Measurements from ENCODE around the gene FNBP1. TPM values are rescaled to one million over a fixed set of nuclear protein-coding genes. Genes with fewer than 3 reads are reported as not detected.

FNBP1 gene
- total and polyA plus RNA-seq, 2 experiments from 2014 or later: 26.6 to 28.8 TPM

DNA sequence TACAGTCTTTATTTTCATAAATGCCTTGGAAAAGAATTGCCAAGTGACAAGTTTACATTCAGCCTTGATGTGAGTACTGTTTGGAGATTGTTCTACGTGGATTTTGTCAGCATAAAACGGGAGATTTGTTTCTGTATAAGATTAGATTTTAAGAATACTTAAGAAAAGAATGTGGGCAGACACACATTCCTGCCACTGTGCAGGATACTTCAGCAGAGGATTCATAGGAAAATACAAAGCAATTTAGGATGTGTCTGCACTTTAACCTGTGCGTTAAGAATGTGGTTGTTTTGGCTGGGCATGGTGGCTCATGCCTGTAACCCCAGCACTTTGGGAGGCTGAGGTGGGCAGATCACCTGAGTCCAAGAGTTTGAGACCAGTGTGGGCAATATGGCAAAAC lies 47.9 kb upstream of the FNBP1 start (continued):
- TF ChIP-seq, protein P1, sequence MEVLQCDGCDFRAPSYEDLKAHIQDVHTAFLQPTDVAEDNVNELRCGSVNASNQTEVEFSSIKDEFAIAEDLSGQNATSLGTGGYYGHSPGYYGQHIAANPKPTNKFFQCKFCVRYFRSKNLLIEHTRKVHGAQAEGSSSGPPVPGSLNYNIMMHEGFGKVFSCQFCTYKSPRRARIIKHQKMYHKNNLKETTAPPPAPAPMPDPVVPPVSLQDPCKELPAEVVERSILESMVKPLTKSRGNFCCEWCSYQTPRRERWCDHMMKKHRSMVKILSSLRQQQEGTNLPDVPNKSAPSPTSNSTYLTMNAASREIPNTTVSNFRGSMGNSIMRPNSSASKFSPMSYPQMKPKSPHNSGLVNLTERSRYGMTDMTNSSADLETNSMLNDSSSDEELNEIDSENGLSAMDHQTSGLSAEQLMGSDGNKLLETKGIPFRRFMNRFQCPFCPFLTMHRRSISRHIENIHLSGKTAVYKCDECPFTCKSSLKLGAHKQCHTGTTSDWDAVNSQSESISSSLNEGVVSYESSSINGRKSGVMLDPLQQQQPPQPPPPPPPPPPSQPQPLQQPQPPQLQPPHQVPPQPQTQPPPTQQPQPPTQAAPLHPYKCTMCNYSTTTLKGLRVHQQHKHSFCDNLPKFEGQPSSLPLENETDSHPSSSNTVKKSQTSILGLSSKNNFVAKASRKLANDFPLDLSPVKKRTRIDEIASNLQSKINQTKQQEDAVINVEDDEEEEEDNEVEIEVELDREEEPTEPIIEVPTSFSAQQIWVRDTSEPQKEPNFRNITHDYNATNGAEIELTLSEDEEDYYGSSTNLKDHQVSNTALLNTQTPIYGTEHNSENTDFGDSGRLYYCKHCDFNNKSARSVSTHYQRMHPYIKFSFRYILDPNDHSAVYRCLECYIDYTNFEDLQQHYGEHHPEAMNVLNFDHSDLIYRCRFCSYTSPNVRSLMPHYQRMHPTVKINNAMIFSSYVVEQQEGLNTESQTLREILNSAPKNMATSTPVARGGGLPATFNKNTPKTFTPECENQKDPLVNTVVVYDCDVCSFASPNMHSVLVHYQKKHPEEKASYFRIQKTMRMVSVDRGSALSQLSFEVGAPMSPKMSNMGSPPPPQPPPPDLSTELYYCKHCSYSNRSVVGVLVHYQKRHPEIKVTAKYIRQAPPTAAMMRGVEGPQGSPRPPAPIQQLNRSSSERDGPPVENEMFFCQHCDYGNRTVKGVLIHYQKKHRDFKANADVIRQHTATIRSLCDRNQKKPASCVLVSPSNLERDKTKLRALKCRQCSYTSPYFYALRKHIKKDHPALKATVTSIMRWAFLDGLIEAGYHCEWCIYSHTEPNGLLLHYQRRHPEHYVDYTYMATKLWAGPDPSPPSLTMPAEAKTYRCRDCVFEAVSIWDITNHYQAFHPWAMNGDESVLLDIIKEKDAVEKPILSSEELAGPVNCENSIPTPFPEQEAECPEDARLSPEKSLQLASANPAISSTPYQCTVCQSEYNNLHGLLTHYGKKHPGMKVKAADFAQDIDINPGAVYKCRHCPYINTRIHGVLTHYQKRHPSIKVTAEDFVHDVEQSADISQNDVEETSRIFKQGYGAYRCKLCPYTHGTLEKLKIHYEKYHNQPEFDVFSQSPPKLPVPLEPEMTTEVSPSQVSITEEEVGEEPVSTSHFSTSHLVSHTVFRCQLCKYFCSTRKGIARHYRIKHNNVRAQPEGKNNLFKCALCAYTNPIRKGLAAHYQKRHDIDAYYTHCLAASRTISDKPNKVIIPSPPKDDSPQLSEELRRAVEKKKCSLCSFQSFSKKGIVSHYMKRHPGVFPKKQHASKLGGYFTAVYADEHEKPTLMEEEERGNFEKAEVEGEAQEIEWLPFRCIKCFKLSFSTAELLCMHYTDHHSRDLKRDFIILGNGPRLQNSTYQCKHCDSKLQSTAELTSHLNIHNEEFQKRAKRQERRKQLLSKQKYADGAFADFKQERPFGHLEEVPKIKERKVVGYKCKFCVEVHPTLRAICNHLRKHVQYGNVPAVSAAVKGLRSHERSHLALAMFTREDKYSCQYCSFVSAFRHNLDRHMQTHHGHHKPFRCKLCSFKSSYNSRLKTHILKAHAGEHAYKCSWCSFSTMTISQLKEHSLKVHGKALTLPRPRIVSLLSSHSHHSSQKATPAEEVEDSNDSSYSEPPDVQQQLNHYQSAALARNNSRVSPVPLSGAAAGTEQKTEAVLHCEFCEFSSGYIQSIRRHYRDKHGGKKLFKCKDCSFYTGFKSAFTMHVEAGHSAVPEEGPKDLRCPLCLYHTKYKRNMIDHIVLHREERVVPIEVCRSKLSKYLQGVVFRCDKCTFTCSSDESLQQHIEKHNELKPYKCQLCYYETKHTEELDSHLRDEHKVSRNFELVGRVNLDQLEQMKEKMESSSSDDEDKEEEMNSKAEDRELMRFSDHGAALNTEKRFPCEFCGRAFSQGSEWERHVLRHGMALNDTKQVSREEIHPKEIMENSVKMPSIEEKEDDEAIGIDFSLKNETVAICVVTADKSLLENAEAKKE (CRISPR knock-in tag; IDR thresholded peaks at IDR 0.05): no peak
- TF ChIP-seq STAT1 (IDR thresholded peaks at IDR 0.05; ENCODE audit: unreplicated experiment) (no peak), ZNF331 (CRISPR knock-in tag; IDR thresholded peaks at IDR 0.05; ENCODE audit: low read depth) (no peak), CREB1 (CRISPR knock-in tag; IDR thresholded peaks at IDR 0.05; ENCODE audit: low read depth) (no peak), ZNF114 (CRISPR knock-in tag; IDR thresholded peaks at IDR 0.05) (no peak), POLR2AphosphoS5 (IDR thresholded peaks at IDR 0.05; ENCODE audit: low read depth) (no peak)

DNA sequence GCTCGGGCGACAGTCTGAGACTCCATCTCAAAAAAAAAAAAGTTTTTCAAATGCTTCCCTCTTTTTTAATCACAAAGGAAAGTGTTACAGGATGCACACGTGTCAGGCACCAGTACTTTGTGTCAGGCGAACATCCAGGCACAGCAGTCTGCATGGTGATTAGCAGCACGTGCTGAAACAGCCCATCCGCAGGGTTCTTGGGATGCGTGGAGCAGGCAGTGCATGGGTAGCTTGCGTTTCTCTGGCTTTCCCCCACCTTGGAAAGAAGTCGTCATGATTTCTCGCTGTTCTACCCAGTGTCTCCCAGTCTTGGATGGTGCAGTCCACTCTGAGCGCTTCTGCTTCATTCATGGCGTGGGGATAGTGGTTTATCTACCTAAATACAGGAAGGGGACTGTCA lies 46.2 kb upstream of the FNBP1 start:
- Histone ChIP-seq H3K4me3 (no peak overlapping the region), H3K27me3 (ENCODE audit: insufficient read depth) (no peaks in the 10 kb centered on the region), H2AFZ (no peak overlapping the region), H3K79me2 (replicated peaks; ENCODE audit: insufficient read depth) (no peaks in the 10 kb centered on the region), H3K9me2 (ENCODE audit: insufficient read depth) (no peaks in the 10 kb centered on the region), H3F3A (replicated peaks; ENCODE audit: low read depth) (no peaks in the 10 kb centered on the region), H3K36me3 (ENCODE audit: insufficient read depth) (peaks cover 16% of the 10 kb centered on the region; the same call in 1 of the 2 replicates), H3K27ac (ENCODE audit: low read depth) (no peak overlapping the region), H3K4me1 (ENCODE audit: insufficient read depth) (no peaks in the 10 kb centered on the region), H3K4me2 (no peak overlapping the region), H4K20me1 (replicated peaks; ENCODE audit: insufficient read depth) (peaks cover 6% of the 10 kb centered on the region; the same call in 1 of the 2 replicates)
- no peaks in the 10 kb centered on the region for H3K27me3 Mint-ChIP-seq (ENCODE audit: insufficient read depth, low read depth, poor library complexity)
- DNase-seq (ENCODE audit: low spot score) (no peak), ATAC-seq (no peak)
- H3K36me3 Mint-ChIP-seq (ENCODE audit: low read depth): peaks cover 32% of the 10 kb centered on the region
- no peaks in the 10 kb centered on the region for H3K9me3 Mint-ChIP-seq
- H3K27ac Mint-ChIP-seq: no peak overlapping the region
- no peak overlapping the region for H3K4me3 Mint-ChIP-seq
- H3K4me1 Mint-ChIP-seq: no peaks in the 10 kb centered on the region
- no peak for TF ChIP-seq EZH2phosphoT487 (IDR thresholded peaks at IDR 0.05; ENCODE audit: unreplicated experiment)
- no peak for TF ChIP-seq ETS1 (IDR thresholded peaks at IDR 0.05)
- no peak for TF ChIP-seq ZNF114 (CRISPR knock-in tag; IDR thresholded peaks at IDR 0.05)
- TF ChIP-seq, protein P2, sequence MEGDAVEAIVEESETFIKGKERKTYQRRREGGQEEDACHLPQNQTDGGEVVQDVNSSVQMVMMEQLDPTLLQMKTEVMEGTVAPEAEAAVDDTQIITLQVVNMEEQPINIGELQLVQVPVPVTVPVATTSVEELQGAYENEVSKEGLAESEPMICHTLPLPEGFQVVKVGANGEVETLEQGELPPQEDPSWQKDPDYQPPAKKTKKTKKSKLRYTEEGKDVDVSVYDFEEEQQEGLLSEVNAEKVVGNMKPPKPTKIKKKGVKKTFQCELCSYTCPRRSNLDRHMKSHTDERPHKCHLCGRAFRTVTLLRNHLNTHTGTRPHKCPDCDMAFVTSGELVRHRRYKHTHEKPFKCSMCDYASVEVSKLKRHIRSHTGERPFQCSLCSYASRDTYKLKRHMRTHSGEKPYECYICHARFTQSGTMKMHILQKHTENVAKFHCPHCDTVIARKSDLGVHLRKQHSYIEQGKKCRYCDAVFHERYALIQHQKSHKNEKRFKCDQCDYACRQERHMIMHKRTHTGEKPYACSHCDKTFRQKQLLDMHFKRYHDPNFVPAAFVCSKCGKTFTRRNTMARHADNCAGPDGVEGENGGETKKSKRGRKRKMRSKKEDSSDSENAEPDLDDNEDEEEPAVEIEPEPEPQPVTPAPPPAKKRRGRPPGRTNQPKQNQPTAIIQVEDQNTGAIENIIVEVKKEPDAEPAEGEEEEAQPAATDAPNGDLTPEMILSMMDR (conservative IDR thresholded peaks at IDR 0.05; ENCODE audit: low read depth in 2 of 2): no peak
- TF ChIP-seq, protein P3, sequence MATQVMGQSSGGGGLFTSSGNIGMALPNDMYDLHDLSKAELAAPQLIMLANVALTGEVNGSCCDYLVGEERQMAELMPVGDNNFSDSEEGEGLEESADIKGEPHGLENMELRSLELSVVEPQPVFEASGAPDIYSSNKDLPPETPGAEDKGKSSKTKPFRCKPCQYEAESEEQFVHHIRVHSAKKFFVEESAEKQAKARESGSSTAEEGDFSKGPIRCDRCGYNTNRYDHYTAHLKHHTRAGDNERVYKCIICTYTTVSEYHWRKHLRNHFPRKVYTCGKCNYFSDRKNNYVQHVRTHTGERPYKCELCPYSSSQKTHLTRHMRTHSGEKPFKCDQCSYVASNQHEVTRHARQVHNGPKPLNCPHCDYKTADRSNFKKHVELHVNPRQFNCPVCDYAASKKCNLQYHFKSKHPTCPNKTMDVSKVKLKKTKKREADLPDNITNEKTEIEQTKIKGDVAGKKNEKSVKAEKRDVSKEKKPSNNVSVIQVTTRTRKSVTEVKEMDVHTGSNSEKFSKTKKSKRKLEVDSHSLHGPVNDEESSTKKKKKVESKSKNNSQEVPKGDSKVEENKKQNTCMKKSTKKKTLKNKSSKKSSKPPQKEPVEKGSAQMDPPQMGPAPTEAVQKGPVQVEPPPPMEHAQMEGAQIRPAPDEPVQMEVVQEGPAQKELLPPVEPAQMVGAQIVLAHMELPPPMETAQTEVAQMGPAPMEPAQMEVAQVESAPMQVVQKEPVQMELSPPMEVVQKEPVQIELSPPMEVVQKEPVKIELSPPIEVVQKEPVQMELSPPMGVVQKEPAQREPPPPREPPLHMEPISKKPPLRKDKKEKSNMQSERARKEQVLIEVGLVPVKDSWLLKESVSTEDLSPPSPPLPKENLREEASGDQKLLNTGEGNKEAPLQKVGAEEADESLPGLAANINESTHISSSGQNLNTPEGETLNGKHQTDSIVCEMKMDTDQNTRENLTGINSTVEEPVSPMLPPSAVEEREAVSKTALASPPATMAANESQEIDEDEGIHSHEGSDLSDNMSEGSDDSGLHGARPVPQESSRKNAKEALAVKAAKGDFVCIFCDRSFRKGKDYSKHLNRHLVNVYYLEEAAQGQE (IDR thresholded peaks at IDR 0.05; ENCODE audit: unreplicated experiment): no peak
- no peak for TF ChIP-seq STAT1 (IDR thresholded peaks at IDR 0.05; ENCODE audit: unreplicated experiment)
- no peak for TF ChIP-seq JUNB (IDR thresholded peaks at IDR 0.05; ENCODE audit: unreplicated experiment)
